ENCODE data around the gene MARS2. TPM values are rescaled to one million over a fixed set of nuclear protein-coding genes. Genes with fewer than 3 reads are reported as not detected.

MARS2 gene
- total RNA-seq, 1 experiment from 2014 or later, result 14.4 TPM

GRCh38 chr2:197673606-197674005, 31.6 kb upstream of the MARS2 start:
- no peak for TF ChIP-seq CBX3 (IDR thresholded peaks at IDR 0.05; ENCODE audit: low read depth)
- no peaks in the 10 kb centered on the region for H3K9me2 ChIP-seq (ENCODE audit: insufficient read depth)
- no peaks in the 10 kb centered on the region for H4K20me1 ChIP-seq (ENCODE audit: insufficient read depth)
- no peak for ATAC-seq
- no peaks in the 10 kb centered on the region for H3K4me1 ChIP-seq (ENCODE audit: control insufficient read depth in 1 of 2, insufficient read depth in 2 of 2, low read length in 2 of 2)
- ChIA-PET CTCF (no interaction called here), RAD21 (ENCODE audit: low non-redundant PET in 1 of 2, low total read pairs in 2 of 2, uncharacterized antibody in 2 of 2, unreplicated experiment in 2 of 2) (interaction anchor here in 1 of 2 experiments (0.7 kb wide), 1 partner anchor 817 kb away, joined by 4 read pairs; no protein-coding TSS in a partner anchor), POLR2A (no interaction called here)
- no peaks in the 10 kb centered on the region for H3K27me3 ChIP-seq (ENCODE audit: insufficient read depth, low read length)
- no peak overlapping the region for H3K4me3 ChIP-seq (replicated peaks in 1 of 2; ENCODE audit: low read depth in 1 of 2, low read length in 2 of 2)
- intact Hi-C loops (cut with micrococcal nuclease), result no loop called here
- no peak overlapping the region for H2AFZ ChIP-seq (ENCODE audit: low read depth, low read length, poor library complexity, severe bottlenecking)
- no peak overlapping the region for H3K4me2 ChIP-seq (ENCODE audit: low read length)
- no peaks in the 10 kb centered on the region for H3K79me2 ChIP-seq (ENCODE audit: insufficient read depth, low read length)
- BruUV-seq (replicated peaks), result no TSS peak
- no peaks in the 10 kb centered on the region for H3K36me3 ChIP-seq (ENCODE audit: control insufficient read depth in 1 of 2, insufficient read depth in 2 of 2, low read length in 2 of 2)
- no peak overlapping the region for H3K9ac ChIP-seq (ENCODE audit: low read length)
- DNase-seq (ENCODE audit: low read depth, low spot score), result no peak
- no peaks in the 10 kb centered on the region for H3K9me3 ChIP-seq (ENCODE audit: control insufficient read depth in 1 of 2, insufficient read depth in 1 of 2, low read depth in 1 of 2, low read length in 2 of 2)
- H3K27ac ChIP-seq (ENCODE audit: low read depth, low read length), result no peak overlapping the region

GRCh38 chr2:197674060-197674459, 31.1 kb upstream of the MARS2 start:
- Histone ChIP-seq H3K4me2 (ENCODE audit: low read length) (no peak overlapping the region), H2AFZ (ENCODE audit: low read depth, low read length, poor library complexity, severe bottlenecking) (no peak overlapping the region), H3K27me3 (ENCODE audit: insufficient read depth, low read length) (no peaks in the 10 kb centered on the region), H3K27ac (ENCODE audit: low read depth, low read length) (no peak overlapping the region), H3K9me3 (ENCODE audit: control insufficient read depth in 1 of 2, insufficient read depth in 1 of 2, low read depth in 1 of 2, low read length in 2 of 2) (no peaks in the 10 kb centered on the region), H3K79me2 (ENCODE audit: insufficient read depth, low read length) (no peaks in the 10 kb centered on the region), H3K36me3 (ENCODE audit: control insufficient read depth in 1 of 2, insufficient read depth in 2 of 2, low read length in 2 of 2) (no peaks in the 10 kb centered on the region), H3K9me2 (ENCODE audit: insufficient read depth) (no peaks in the 10 kb centered on the region), H3K9ac (ENCODE audit: low read length) (no peak overlapping the region), H4K20me1 (ENCODE audit: insufficient read depth) (no peaks in the 10 kb centered on the region), H3K4me1 (ENCODE audit: control insufficient read depth in 1 of 2, insufficient read depth in 2 of 2, low read length in 2 of 2) (no peaks in the 10 kb centered on the region), H3K4me3 (replicated peaks in 1 of 2; ENCODE audit: low read depth in 1 of 2, low read length in 2 of 2) (no peak overlapping the region)
- intact Hi-C loops (cut with micrococcal nuclease), result no loop called here
- ChIA-PET RAD21 (ENCODE audit: low non-redundant PET in 1 of 2, low total read pairs in 2 of 2, uncharacterized antibody in 2 of 2, unreplicated experiment in 2 of 2) (interaction anchor here in 1 of 2 experiments (0.7 kb wide), 1 partner anchor 818 kb away, joined by 4 read pairs; no protein-coding TSS in a partner anchor), CTCF (no interaction called here), POLR2A (no interaction called here)
- DNase-seq (ENCODE audit: low read depth, low spot score), result no peak
- TF ChIP-seq JUND (IDR thresholded peaks at IDR 0.05) (no peak), REST (IDR thresholded peaks at IDR 0.05; ENCODE audit: low read depth) (no peak), FOSL1 (IDR thresholded peaks at IDR 0.05; ENCODE audit: low read depth) (no peak), RAD21 (IDR thresholded peaks at IDR 0.05; ENCODE audit: low read depth) (no peak), EZH2phosphoT487 (IDR thresholded peaks at IDR 0.05; ENCODE audit: borderline replicate concordance) (no peak), CTCF (IDR thresholded peaks at IDR 0.05 in 2 of 3, conservative IDR thresholded peaks at IDR 0.05 in 1 of 3; ENCODE audit: borderline replicate concordance in 1 of 3, insufficient read depth in 1 of 3, low read depth in 2 of 3, low read length in 2 of 3) (no peak), YY1 (IDR thresholded peaks at IDR 0.05; ENCODE audit: extremely low read depth, insufficient replicate concordance, low read depth, low read length) (no peak), SIN3A (IDR thresholded peaks at IDR 0.05; ENCODE audit: low read depth) (no peak)
- no peak for ATAC-seq
- no TSS peak for BruUV-seq (replicated peaks)
